Stimulated activated CD4-positive, alpha-beta T cell treated with anti-CD3 and anti-CD28 coated beads, Interleukin-2, amount 100 ng/mL, for 24 hours (primary cell): Measurements from ENCODE around the gene COL4A2.

ENCODE experiments used
- DNase-seq, 2 donors: peaks; one replicate each; pipeline ENCODE4 v3.0.0-alpha.2; 2020

Gene COL4A2

DNA sequence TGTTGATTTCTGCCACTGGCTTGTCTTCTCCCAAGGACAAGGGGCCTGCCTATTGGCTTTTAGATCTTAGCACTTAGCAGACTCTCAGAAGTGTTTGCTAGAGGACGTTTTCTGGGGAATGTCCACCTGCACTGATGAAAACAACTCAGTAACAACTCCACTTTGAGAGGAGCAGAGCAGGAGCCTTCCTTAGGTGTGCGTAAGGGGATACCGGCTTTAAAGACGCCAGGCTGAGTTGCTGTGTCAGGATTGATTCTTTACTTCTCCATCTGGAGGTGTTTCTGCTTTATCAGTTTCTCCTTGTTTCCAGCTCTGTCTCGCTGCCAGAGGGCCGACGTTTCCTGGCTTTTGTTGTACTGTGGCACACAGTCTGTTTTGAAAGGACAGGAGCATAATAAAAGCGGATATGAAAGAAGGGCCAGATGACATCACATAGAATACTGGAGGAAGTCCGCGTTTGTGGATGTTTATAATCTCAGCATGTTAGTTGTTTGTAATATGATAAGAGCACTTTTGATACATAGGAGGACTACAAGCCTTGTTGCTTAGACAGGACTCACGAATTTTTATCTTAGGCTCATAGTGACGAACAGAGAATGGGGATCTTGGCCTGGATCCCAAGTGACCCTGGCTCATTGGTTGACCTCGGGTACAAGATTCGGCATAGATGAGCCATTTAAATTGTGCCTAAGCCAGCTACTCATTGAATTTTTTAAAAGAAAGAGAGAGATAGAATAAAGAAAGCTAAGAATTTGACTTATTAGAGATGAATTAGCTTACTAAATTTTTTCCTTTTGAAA, 34.6 kb downstream of the COL4A2 start:
- no peak for DNase-seq

- DNase-seq: no peak
Observed at GRCh38 chr13:110342474-110342873, 35.4 kb downstream of the COL4A2 start.

DNA sequence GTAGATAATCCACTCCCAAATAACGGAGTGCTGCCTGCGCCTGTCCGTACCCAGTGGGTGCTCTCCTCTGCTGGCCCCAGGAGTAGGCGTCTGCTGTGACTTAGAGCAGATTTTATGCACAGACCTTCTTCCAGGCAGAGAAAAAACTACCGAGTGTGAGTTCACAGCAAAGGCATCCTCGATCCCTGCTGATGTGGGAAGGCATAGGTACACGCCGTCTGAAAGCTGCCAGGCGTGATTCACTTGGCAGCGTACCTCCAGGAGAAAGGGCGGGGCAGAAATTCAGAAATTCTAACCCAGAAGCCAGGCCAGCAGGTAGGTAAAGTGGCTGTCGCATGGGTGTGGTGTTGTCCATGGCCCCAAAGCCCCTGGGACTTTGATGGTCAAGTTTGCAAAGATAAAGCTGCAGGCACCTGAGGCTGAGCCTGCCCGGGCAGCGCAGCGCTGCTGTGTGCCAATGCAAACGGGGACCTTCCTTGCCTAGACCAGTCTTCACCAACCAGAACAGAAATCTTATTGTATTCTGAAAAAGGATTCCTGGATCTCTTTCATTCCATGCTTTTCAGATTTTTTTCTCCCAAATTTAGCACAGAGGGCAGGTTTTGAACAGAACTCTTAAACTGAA, 36.3 kb downstream of the COL4A2 start:
- DNase-seq: no peak

GRCh38 chr13:110344320-110344719, 37.2 kb downstream of the COL4A2 start:
- no peak for DNase-seq

GRCh38 chr13:110345266-110345665, 38.2 kb downstream of the COL4A2 start:
- DNase-seq: no peak

DNA sequence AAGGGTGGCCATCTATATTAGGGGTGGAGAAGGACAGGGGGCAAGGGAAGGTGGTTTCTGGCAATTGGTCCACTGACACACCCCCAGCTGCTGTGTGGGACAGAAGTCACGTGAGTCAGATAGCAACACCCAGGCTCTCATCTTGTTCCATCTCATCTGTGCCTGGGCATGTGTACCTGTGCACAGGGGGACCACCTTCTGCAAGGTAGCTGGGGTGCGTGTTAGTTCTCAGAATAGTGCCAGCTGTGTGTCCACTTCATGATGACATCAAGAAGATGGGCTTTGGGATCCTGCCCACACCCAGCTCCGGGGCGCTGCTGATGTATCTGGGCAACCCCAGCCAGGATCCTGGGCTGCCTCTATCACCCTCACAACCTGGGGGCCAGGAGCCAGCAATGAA, 38.6 kb downstream of the COL4A2 start:
- no peak for DNase-seq

- DNase-seq: no peak
Observed at GRCh38 chr13:110346661-110347067, 39.6 kb downstream of the COL4A2 start.

DNA sequence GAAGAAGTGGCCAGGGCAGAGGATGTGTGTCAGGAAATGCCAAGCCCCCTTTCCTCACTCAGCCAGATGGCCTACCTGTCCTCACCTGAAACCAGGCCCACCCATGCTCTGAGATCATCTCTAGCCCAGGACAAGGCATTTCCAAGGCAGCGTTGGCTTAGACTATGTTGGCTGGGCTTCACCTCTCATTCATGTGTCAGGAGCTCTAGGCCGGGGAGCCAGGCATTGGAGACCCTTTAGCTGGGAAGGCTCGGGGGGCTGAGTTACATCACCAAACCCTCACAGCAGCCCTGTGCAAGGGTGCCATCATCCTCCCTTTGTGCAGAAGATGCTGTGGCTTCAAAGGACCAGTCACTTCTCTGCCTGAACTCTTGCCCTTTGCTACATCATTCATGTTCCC, 40.0 kb downstream of the COL4A2 start:
- DNase-seq: no peak

DNA sequence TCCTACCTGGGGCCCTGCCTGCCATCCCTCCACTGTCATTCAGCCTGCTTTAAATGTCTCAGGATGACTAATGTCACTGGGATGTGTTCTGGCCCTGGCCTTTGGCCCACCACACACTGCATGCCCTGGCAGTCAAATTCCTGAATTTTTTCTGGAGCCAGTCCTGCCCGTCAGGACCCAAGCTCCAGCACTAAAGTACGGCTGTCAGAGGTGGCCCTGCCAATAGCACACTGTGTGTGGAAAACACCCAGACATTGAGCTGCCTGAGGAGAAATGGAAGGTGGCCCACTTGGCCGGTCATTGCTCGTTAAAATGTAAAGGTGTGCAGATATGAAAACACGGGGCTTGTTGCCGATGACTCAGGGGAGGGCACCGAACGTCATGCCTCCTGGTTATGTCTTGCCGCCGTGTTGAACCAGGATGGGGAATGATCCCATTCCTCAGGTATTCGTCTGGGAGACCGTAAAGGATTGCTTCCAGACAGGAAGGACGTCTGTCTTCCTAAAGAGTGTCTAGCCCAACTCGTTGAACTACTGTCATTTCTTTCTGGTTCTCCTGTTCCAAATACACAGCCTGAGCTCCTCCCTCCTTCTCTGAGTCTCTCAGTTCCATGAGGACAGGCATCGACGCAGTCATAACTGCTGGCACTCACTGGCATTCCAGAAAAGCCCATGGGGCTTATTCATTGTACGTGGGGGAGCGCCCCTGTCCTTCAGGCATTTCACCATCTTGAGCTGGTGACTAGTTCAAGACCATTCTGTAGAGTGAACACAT, 40.6 kb downstream of the COL4A2 start:
- no peak for DNase-seq

- no peak for DNase-seq
Observed at GRCh38 chr13:110348309-110349105, 41.4 kb downstream of the COL4A2 start.

DNA sequence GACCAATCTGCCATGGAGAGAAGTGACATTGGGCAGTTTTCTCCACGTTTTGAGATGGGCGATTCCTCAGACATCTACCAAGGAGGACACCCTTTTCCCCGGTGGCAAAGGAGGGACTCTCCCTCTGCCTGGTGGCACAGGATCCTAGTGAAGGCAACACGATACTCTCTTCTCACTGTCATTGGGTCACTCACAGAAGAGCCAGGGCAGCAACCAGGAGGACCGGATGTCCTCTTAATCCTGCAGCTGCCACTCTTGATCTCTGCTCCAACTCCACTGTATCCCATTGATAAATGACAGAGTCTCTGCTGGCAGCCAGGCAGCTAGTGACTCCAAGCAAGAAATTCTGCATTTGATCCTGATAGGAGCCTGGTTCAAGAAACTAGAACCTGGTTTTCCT, 42.2 kb downstream of the COL4A2 start:
- DNase-seq: no peak

GRCh38 chr13:110350049-110350448, 43.0 kb downstream of the COL4A2 start:
- DNase-seq: no peak

GRCh38 chr13:110350509-110350908, 43.4 kb downstream of the COL4A2 start:
- DNase-seq: no peak

- DNase-seq: no peak
Observed at GRCh38 chr13:110351636-110352420, 44.7 kb downstream of the COL4A2 start.

GRCh38 chr13:110352735-110353134, 45.7 kb downstream of the COL4A2 start:
- DNase-seq: peak in 1 of 2 donors; percentile 20

GRCh38 chr13:110353339-110353977, 46.4 kb downstream of the COL4A2 start:
- no peak for DNase-seq

DNA sequence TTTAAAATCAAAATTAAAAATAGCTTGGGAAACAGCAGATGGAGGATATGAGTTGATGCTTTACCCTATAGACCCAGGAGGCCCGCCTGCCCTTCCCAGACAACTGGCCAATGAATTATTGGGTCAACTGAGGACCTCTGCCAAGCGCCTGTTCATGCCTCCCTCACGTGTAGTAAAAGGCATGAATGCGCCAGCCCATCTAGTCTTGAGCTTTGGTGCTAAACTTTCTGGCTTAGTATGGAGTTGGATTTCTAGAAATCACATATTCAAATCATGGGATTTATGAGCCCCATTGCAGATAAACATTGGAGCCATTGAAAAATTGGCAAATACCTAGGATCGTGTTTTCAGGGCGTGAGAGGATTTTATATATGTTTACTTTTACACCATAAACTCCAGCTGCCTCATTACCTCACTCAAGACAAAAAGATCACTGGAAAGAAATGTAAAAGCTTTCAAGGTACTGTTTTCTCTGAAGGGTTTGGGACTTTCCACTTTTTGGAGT, 47.1 kb downstream of the COL4A2 start:
- DNase-seq: no peak

- no peak for DNase-seq
Observed at GRCh38 chr13:110354715-110355473, 47.8 kb downstream of the COL4A2 start.

DNA sequence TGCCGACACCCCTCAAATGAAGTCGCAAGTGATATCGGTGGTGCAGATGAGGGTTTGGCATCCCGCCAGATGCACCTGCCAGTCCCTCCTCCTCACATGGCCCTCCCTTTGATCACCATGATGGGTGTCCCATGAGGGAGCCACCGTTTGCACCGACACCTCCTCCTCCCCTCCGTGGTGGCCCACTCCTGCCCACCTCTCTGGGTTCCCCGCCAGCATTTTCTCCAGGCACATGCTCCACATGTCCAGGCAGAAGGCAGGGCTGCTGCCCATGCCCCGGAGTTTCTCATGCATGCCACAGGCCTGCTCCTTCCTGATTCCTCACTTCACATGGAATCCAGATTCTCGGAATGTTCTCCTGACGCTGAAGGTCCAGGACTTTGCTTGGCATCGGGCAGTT, 49.3 kb downstream of the COL4A2 start:
- no peak for DNase-seq

- no peak for DNase-seq
Observed at GRCh38 chr13:110358381-110358780, 51.3 kb downstream of the COL4A2 start.
